Lower lobe of right lung (tissue), 2 donors: Measurements from ENCODE around the gene RCC1. TPM values are rescaled to one million over a fixed set of nuclear protein-coding genes. Genes with fewer than 3 reads are reported as not detected.

Experiments used
- ATAC-seq, 2 donors: fragments of 200-7000 bp; cut with Tn5 transposase; one replicate each; pipeline ENCODE4 v1.9.1; 2020 to 2022; ENCODE audit warnings: mild to moderate bottlenecking in 2 of 2, moderate library complexity in 2 of 2
- DNase-seq: peaks from one replicate; pipeline ENCODE4 v3.0.0-alpha.2; 2020
- H3K27ac ChIP-seq: fragments of 200-600 bp; one replicate; pipeline ENCODE4 v1.8.0; 2022
- H3K27me3 ChIP-seq: fragments of 200-600 bp; one replicate; pipeline ENCODE4 v1.8.0; 2022; ENCODE audit warnings: low read depth
- H3K36me3 ChIP-seq: fragments of 200-600 bp; one replicate; pipeline ENCODE4 v1.8.0; 2022; ENCODE audit warnings: mild to moderate bottlenecking
- H3K4me1 ChIP-seq: fragments of 200-600 bp; one replicate; pipeline ENCODE4 v1.8.0; 2022
- H3K4me3 ChIP-seq: fragments of 200-600 bp; one replicate; pipeline ENCODE4 v1.8.0; 2022; ENCODE audit warnings: mild to moderate bottlenecking
- H3K9me3 ChIP-seq: fragments of 200-600 bp; one replicate; pipeline ENCODE4 v1.8.0; 2022
- CTCF ChIP-seq: fragments of 200-600 bp; IDR thresholded peaks from one replicate; pipeline ENCODE4 v1.8.0; 2022; ENCODE audit warnings: antibody characterized with exemption, mild to moderate bottlenecking
- intact Hi-C: fragments of 100-400 bp; cut with DNase I; formaldehyde crosslinking; loops from one replicate; pipeline ENCODE4 v1.11.0; 2022
- long read RNA-seq: library from polyadenylated mRNA; unstranded; transcript quantifications from one replicate; pipeline ENCODE4 v2.0.0, GENCODE V29; 2021
- total RNA-seq: library from RNA; stranded (reverse); fragmentation: NEBNext Ultra II Directional; extraction: Animal tissue kit (Norgen Biotek cat#: 25700); gene quantifications from one replicate; pipeline ENCODE4 v1.2.1, GENCODE V29; 2021
- donor health status: DM: no; HTN: yes; CAD: no; lungs with severe emphysema.

Gene RCC1
- total RNA-seq: 29.1 TPM
- long read RNA-seq, partial matches to known transcripts: 4 of 34 reads
- long read RNA-seq, other reads (novel, unspliced or antisense): 21 of 34 reads

GRCh38 chr1:28505406-28506187 lies at the start of gene RCC1:
Gene RCC1, plus strand, starts transcription at chr1:28506043. Its CDS starts 23,824 bp downstream, at chr1:28529867.
- no peak for TF ChIP-seq CTCF
- H3K36me3 ChIP-seq: peaks cover 32% of the 10 kb centered on the region
- peak; percentile 97 for DNase-seq
- H3K4me3 ChIP-seq: peak within 1 kb of the TSS; percentile 90
- peaks cover 43% of the 10 kb centered on the region for H3K4me1 ChIP-seq
- no peaks in the 10 kb centered on the region for H3K9me3 ChIP-seq
- peak within 1 kb of the TSS; percentile 83 for H3K27ac ChIP-seq
- peak; percentile 97 for ATAC-seq
- H3K27me3 ChIP-seq: no peaks in the 10 kb centered on the region
- intact Hi-C loops: no loop called here

- DNase-seq (no peak), ATAC-seq (no peak)
- Histone ChIP-seq H3K27me3 (no peaks in the 10 kb centered on the region), H3K4me3 (no peak overlapping the region), H3K4me1 (peaks cover 18% of the 10 kb centered on the region), H3K36me3 (peaks cover 20% of the 10 kb centered on the region), H3K27ac (peak overlapping the region; percentile 28), H3K9me3 (no peaks in the 10 kb centered on the region)
- TF ChIP-seq CTCF: no peak
- intact Hi-C loops: no loop called here
These were observed 49.8 kb upstream of the RCC1 start for GRCh38 chr1:28456078-28456477.

GRCh38 chr1:28457678-28458077 lies 48.2 kb upstream of the RCC1 start:
- Histone ChIP-seq H3K9me3 (no peaks in the 10 kb centered on the region), H3K4me3 (no peak overlapping the region), H3K4me1 (peaks cover 18% of the 10 kb centered on the region), H3K27ac (no peak overlapping the region), H3K36me3 (peaks cover 24% of the 10 kb centered on the region), H3K27me3 (no peaks in the 10 kb centered on the region)
- no peak for TF ChIP-seq CTCF
- DNase-seq (no peak), ATAC-seq (no peak)
- intact Hi-C loops: no loop called here

- Histone ChIP-seq H3K9me3 (no peaks in the 10 kb centered on the region), H3K36me3 (peaks cover 33% of the 10 kb centered on the region), H3K27me3 (no peaks in the 10 kb centered on the region), H3K4me3 (no peak overlapping the region), H3K4me1 (peaks cover 18% of the 10 kb centered on the region), H3K27ac (peak overlapping the region; percentile 4)
- TF ChIP-seq CTCF: no peak
- DNase-seq (no peak), ATAC-seq (no peak)
- intact Hi-C loops: no loop called here
These were observed 47.3 kb upstream of the RCC1 start for GRCh38 chr1:28458237-28459228.

- DNase-seq (no peak), ATAC-seq (no peak)
- TF ChIP-seq CTCF: no peak
- H3K36me3 ChIP-seq: peaks cover 59% of the 10 kb centered on the region
- H3K4me1 ChIP-seq: no peaks in the 10 kb centered on the region
- no peaks in the 10 kb centered on the region for H3K9me3 ChIP-seq
- intact Hi-C loops: no loop called here
- H3K4me3 ChIP-seq: no peak overlapping the region
- H3K27me3 ChIP-seq: no peaks in the 10 kb centered on the region
- no peak overlapping the region for H3K27ac ChIP-seq
These were observed 39.5 kb upstream of the RCC1 start for GRCh38 chr1:28466226-28466778.
